PC-9 (cell line): ENCODE measurements around the gene GOLGA1. TPM values are rescaled to one million over a fixed set of nuclear protein-coding genes. Genes with fewer than 3 reads are reported as not detected.
"Not testable (repeated sequence)": the region's sequence is repeated elsewhere in the genome, so short reads cannot be mapped to it uniquely, and the experiment has no call there.

ENCODE experiments used
- BruUV-seq: library from RNA; stranded (reverse); fragments of 400-500 nt; replicated peaks from 2 replicates; lab custom pipeline; 2021; lab: Mats Ljungman, UMichigan
- CTCF ChIA-PET: fragments of 300-600 bp; sonication (Branson Sonifier 250); formaldehyde crosslinking; loops from one replicate; lab custom pipeline; 2022; ENCODE audit warnings: antibody characterized with exemption; lab: Charles Lee
- POLR2A ChIA-PET: fragments of 300-600 bp; sonication (Branson Sonifier 250); formaldehyde crosslinking; loops from one replicate; lab custom pipeline; 2022; ENCODE audit warnings: antibody characterized with exemption; ENCODE audit not compliant: unreplicated experiment; lab: Charles Lee
- DNase-seq, 2 experiments: peaks; one replicate each; pipeline versions ENCODE4 v3.0.0 to v3.0.0-alpha.2; 2015 to 2022; ENCODE audit warnings: mixed read lengths in 1 of 2
- H2AFZ ChIP-seq: fragments of 200-600 bp; sonication (generic); 2 replicates; pipeline ENCODE4 v1.8.1; 2017; ENCODE audit warnings: antibody characterized with exemption
- H3F3A ChIP-seq: fragments of 200-600 bp; sonication (generic); 2 replicates; pipeline ENCODE4 v1.8.1; 2017; ENCODE audit warnings: antibody characterized with exemption, mild to moderate bottlenecking, low read depth; ENCODE audit not compliant: insufficient read depth
- H3K27ac ChIP-seq: fragments of 200-600 bp; sonication (generic); 2 replicates; pipeline ENCODE4 v1.6.1; 2016; ENCODE audit warnings: mixed run types
- H3K27me3 ChIP-seq: fragments of 200-600 bp; sonication (generic); 2 replicates; pipeline ENCODE4 v1.6.1; 2016; ENCODE audit warnings: low read depth, mixed run types; ENCODE audit not compliant: insufficient read depth
- H3K36me3 ChIP-seq: fragments of 200-600 bp; sonication (generic); 2 replicates; pipeline ENCODE4 v1.6.1; 2016; ENCODE audit warnings: low read depth, mixed run types
- H3K4me1 ChIP-seq: fragments of 200-600 bp; sonication (generic); replicated peaks from 2 replicates; pipeline ENCODE4 v1.6.1; 2016; ENCODE audit warnings: mixed run types; ENCODE audit not compliant: insufficient read depth
- H3K4me2 ChIP-seq: fragments of 200-600 bp; sonication (generic); 2 replicates; pipeline ENCODE4 v1.6.1; 2017; ENCODE audit warnings: mixed run types
- H3K4me3 ChIP-seq: fragments of 200-600 bp; sonication (generic); 2 replicates; pipeline ENCODE4 v1.6.1; 2016; ENCODE audit warnings: mixed run types
- H3K79me2 ChIP-seq: fragments of 200-600 bp; sonication (generic); 2 replicates; pipeline ENCODE4 v1.6.1; 2017; ENCODE audit warnings: low read depth, mixed run types
- H3K9me2 ChIP-seq: fragments of 200-600 bp; sonication (generic); 2 replicates; pipeline ENCODE4 v1.8.1; 2017; ENCODE audit warnings: mild to moderate bottlenecking; ENCODE audit not compliant: insufficient read depth
- H3K9me3 ChIP-seq: fragments of 200-600 bp; sonication (generic); 2 replicates; pipeline ENCODE4 v1.8.1; 2016; ENCODE audit warnings: low read depth; ENCODE audit not compliant: insufficient read depth
- H4K20me1 ChIP-seq: fragments of 200-600 bp; sonication (generic); 2 replicates; pipeline ENCODE4 v1.8.1; 2017; ENCODE audit not compliant: insufficient read depth
- CTCF ChIP-seq: fragments of 200-600 bp; sonication (generic); conservative IDR thresholded peaks from 2 replicates; pipeline ENCODE4 v1.6.1; 2017; ENCODE audit warnings: mixed run types, antibody characterized with exemption, mild to moderate bottlenecking, moderate library complexity
- EZH2 ChIP-seq: fragments of 200-600 bp; sonication (generic); IDR thresholded peaks from 2 replicates; pipeline ENCODE4 v1.8.0; 2017; ENCODE audit warnings: antibody characterized with exemption, low read depth
- intact Hi-C: fragments of 100-400 bp; cut with micrococcal nuclease; formaldehyde crosslinking; loops from one replicate; pipeline ENCODE4 v1.10.0; 2022; ENCODE audit not compliant: unreplicated experiment
- total RNA-seq: library from RNA; stranded (reverse); gene quantifications from 2 replicates; pipeline ENCODE4 v1.2.3, GENCODE V29; 2021

Gene GOLGA1
- total RNA-seq, 1 experiment from 2014 or later: 23.0 TPM

DNA sequence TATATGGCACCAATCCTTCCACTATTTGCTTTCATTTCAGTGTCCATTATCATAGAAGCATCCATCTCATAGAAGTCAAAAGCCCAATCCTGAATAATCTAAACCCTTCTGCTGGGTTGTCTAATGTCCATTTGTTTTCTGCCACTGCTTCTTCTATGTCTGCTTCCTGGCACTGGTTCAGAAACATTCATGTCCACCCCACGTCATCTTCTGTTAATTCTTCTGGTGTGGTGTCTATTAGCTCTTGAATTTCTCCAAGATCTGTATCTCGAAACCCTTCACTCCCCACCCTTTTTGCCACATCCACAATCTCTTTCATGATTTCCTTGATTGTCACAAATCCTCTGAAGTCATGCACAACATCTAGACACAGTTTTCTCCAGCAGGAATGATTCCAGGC is 23.2 kb upstream of the GOLGA1 start:
- Histone ChIP-seq H3K79me2 (no peaks in the 10 kb centered on the region), H3F3A (no peaks in the 10 kb centered on the region), H3K9me3 (no peaks in the 10 kb centered on the region), H2AFZ (no peak overlapping the region), H3K4me2 (no peak overlapping the region), H3K36me3 (no peaks in the 10 kb centered on the region), H4K20me1 (no peaks in the 10 kb centered on the region), H3K27me3 (no peaks in the 10 kb centered on the region), H3K9me2 (no peaks in the 10 kb centered on the region), H3K4me3 (no peak overlapping the region), H3K27ac (no peak overlapping the region), H3K4me1 (no peaks in the 10 kb centered on the region)
- ChIA-PET CTCF (no interaction called here), POLR2A (no interaction called here)
- TF ChIP-seq CTCF: no peak
- no peak for DNase-seq
- intact Hi-C loops: no loop called here
- BruUV-seq: no TSS peak

- Histone ChIP-seq H3K4me2 (no peak overlapping the region), H4K20me1 (no peaks in the 10 kb centered on the region), H2AFZ (no peak overlapping the region), H3K27me3 (no peaks in the 10 kb centered on the region), H3F3A (no peaks in the 10 kb centered on the region), H3K4me3 (no peak overlapping the region), H3K36me3 (no peaks in the 10 kb centered on the region), H3K9me2 (no peaks in the 10 kb centered on the region), H3K79me2 (no peaks in the 10 kb centered on the region), H3K27ac (no peak overlapping the region), H3K9me3 (no peaks in the 10 kb centered on the region), H3K4me1 (no peaks in the 10 kb centered on the region)
- ChIA-PET CTCF (no interaction called here), POLR2A (no interaction called here)
- intact Hi-C loops: no loop called here
- BruUV-seq: no TSS peak
- TF ChIP-seq EZH2 (no peak), CTCF (no peak)
- no peak for DNase-seq
Measured at GRCh38 chr9:124960409-124960752, 19.5 kb upstream of the GOLGA1 start.

DNA sequence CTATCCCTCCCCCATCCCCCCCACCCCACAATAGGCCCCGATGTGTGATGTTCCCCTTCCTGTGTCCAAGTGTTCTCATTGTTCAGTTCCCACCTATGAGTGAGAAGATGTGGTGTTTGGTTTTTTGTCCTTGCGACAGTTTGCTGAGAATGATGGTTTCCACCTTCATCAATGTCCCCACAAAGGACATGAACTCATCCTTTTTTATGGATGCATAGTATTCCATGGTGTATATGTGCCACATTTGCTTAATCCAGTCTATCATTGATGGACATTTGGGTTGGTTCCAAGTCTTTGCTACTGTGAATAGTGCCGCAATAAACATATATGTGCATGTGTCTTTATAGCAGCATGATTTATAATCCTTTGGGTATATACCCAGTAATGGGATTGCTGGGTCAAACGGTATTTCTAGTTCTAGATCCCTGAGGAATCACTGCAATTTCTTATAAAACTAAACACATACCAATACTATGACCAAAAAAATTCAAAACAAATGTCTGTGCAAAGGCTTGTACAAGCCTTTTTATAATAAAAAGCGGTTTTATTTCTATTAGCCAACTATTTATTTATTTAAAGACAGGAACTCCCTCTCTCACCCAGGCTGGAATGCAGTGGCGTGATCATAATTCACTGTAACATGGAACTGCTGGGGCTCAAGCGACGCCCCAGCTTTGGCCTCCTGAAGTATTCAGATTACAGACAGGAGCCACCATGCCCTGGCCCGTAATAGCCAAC is 19.0 kb upstream of the GOLGA1 start:
- intact Hi-C loops, H3K9me3 ChIP-seq, DNase-seq, H3K79me2 ChIP-seq, H2AFZ ChIP-seq, POLR2A ChIA-PET, H3F3A ChIP-seq, H3K4me1 ChIP-seq, H3K9me2 ChIP-seq, H4K20me1 ChIP-seq, H3K27ac ChIP-seq, BruUV-seq, CTCF ChIA-PET, H3K4me2 ChIP-seq, H3K4me3 ChIP-seq, H3K36me3 ChIP-seq, H3K27me3 ChIP-seq: not testable (repeated sequence)

DNA sequence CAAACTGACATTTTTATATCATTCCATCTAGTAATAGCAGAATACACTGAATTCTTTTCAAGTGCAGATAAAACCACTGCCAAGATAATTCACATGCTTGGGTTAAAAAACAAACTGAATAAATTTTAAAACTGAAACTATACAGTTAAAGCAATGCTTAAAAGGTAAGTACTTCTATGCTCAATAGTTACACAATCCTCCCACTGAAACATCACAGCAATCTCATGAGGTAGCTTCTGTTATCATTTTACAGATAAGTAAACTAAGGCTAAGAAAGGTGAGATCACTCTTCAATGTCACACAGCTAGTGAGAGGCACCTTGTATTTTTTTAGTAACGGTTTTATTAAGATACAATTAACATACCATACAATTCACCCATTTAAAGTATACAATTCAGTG is 13.4 kb upstream of the GOLGA1 start:
- Histone ChIP-seq H3K9me3 (no peaks in the 10 kb centered on the region), H3K27me3 (no peaks in the 10 kb centered on the region), H3K4me3 (no peak overlapping the region), H4K20me1 (no peaks in the 10 kb centered on the region), H3K27ac (no peak overlapping the region), H3F3A (no peaks in the 10 kb centered on the region), H3K4me1 (no peaks in the 10 kb centered on the region), H2AFZ (no peak overlapping the region), H3K9me2 (no peaks in the 10 kb centered on the region), H3K36me3 (no peaks in the 10 kb centered on the region), H3K4me2 (no peak overlapping the region), H3K79me2 (no peaks in the 10 kb centered on the region)
- CTCF ChIA-PET: no interaction called here
- DNase-seq: no peak
- no TSS peak for BruUV-seq
- intact Hi-C loops: no loop called here
- TF ChIP-seq EZH2 (no peak), CTCF (no peak)
- POLR2A ChIA-PET: interaction anchor here (0.5 kb wide), 1 partner anchor 277 kb away, joined by 4 read pairs; no protein-coding TSS in a partner anchor
